T-cell (primary cell): Measurements from ENCODE around the gene WDR72. TPM values are rescaled to one million over a fixed set of nuclear protein-coding genes. Genes with fewer than 3 reads are reported as not detected.

Experiments used
- ATAC-seq, 4 experiments: fragments of 200-7000 bp in 3 of 4; fragments of 150-1000 bp in 1 of 4; cut with Tn5 transposase; replicated peaks in 1 of 4; 1 replicate in 3 of 4; 2 replicates in 1 of 4; pipeline ENCODE4 v1.10.0; 2021; ENCODE audit warnings: moderate library complexity in 3 of 4, mild to moderate bottlenecking in 2 of 4, moderate number of reproducible peaks in 1 of 4
- CTCF ChIA-PET, 2 donors: fragments of 300-600 bp; sonication (Branson Sonifier 250); formaldehyde crosslinking; loops; one replicate each; lab custom pipeline; 2022; ENCODE audit warnings: antibody characterized with exemption in 2 of 2; lab: Charles Lee
- POLR2A ChIA-PET, 2 donors: fragments of 300-600 bp; sonication (Branson Sonifier 250); formaldehyde crosslinking; loops; one replicate each; lab custom pipeline; 2022; ENCODE audit warnings: antibody characterized with exemption in 2 of 2; lab: Charles Lee
- DNase-seq, 35 experiments: peaks; one replicate each; pipeline versions ENCODE4 v3.0.0 to v3.0.0-alpha.2; 2013 to 2023
- H3K27ac ChIP-seq: one replicate; pipeline ENCODE4 v1.5.1; 2013; ENCODE audit warnings: low read length
- H3K27me3 ChIP-seq, 2 experiments: replicated peaks in 1 of 2; 1 replicate in 1 of 2; 2 replicates in 1 of 2; pipeline versions ENCODE4 v1.6.1 to v1.7.0; 2013; ENCODE audit warnings: low read length in 1 of 2, mixed read lengths in 1 of 2; ENCODE audit not compliant: control insufficient read depth in 2 of 2, insufficient read depth in 2 of 2; ENCODE audit errors: extremely low read depth in 1 of 2
- H3K36me3 ChIP-seq, 2 donors: 1 replicate in 1 of 2; 2 replicates in 1 of 2; pipeline versions ENCODE4 v1.6.1 to v1.7.0; 2013; ENCODE audit warnings: low read length in 1 of 2; ENCODE audit not compliant: control insufficient read depth in 2 of 2, insufficient read depth in 1 of 2; ENCODE audit errors: extremely low read depth in 1 of 2
- H3K4me1 ChIP-seq, 2 experiments: 1 replicate in 1 of 2; 2 replicates in 1 of 2; pipeline versions ENCODE4 v1.6.1 to v1.7.0; 2013; ENCODE audit warnings: low read length in 2 of 2, mixed read lengths in 1 of 2; ENCODE audit not compliant: insufficient read depth in 2 of 2, control insufficient read depth in 1 of 2; ENCODE audit errors: extremely low read depth in 1 of 2
- H3K4me3 ChIP-seq, 2 donors: 1 replicate in 1 of 2; 2 replicates in 1 of 2; pipeline versions ENCODE4 v1.5.1 to v1.7.0; 2013; ENCODE audit warnings: mild to moderate bottlenecking in 2 of 2, low read length in 1 of 2, moderate library complexity in 1 of 2; ENCODE audit not compliant: control insufficient read depth in 1 of 2; ENCODE audit errors: extremely low read depth in 1 of 2
- H3K9me3 ChIP-seq: 2 replicates; pipeline ENCODE4 v1.7.0; 2013
- H3K27ac Mint-ChIP-seq, 2 donors: one replicate each; pipeline ENCODE4 v1.8.0; 2020 to 2021; ENCODE audit warnings: mild to moderate bottlenecking in 2 of 2, mixed read lengths in 2 of 2
- H3K27me3 Mint-ChIP-seq, 2 donors: one replicate each; pipeline ENCODE4 v1.8.0; 2021 to 2022; ENCODE audit warnings: mixed read lengths in 2 of 2
- H3K36me3 Mint-ChIP-seq: one replicate; pipeline ENCODE4 v1.8.0; 2021; ENCODE audit warnings: mixed read lengths
- H3K4me1 Mint-ChIP-seq, 3 donors: one replicate each; pipeline ENCODE4 v1.8.0; 2020 to 2022; ENCODE audit warnings: mixed read lengths in 3 of 3, mild to moderate bottlenecking in 1 of 3
- H3K4me3 Mint-ChIP-seq, 3 donors: one replicate each; pipeline ENCODE4 v1.8.0; 2020 to 2022; ENCODE audit warnings: mild to moderate bottlenecking in 3 of 3, mixed read lengths in 3 of 3, moderate library complexity in 3 of 3
- H3K9me3 Mint-ChIP-seq, 3 donors: one replicate each; pipeline ENCODE4 v1.8.0; 2020 to 2022; ENCODE audit warnings: mixed read lengths in 3 of 3
- WGBS: methylation state at CpG from one replicate; pipeline ENCODE4 v1.1.5; 2013; ENCODE audit warnings: missing lambda C conversion rate; ENCODE audit not compliant: insufficient coverage; 5-methylcytosine and 5-hydroxymethylcytosine counted together
- total RNA-seq, 35 experiments: library from RNA in 6 of 35; stranded (reverse) in 6 of 35; fragments of 120-200 nt in 1 of 35; gene quantifications; one replicate each; pipeline versions ENCODE4 v1.2.1 to v1.2.4 and lab custom pipeline; 2013 to 2026

WDR72 gene
- total RNA-seq, 5 donors from 2014 or later (not counting 1 experiment from before 2014, with no cell fraction given), result not detected

- H3K4me3 Mint-ChIP-seq, result no peak overlapping the region
- WGBS, result 50% methylated on average over 1 of the region's 6 CpGs
- no peaks in the 10 kb centered on the region for H3K27me3 Mint-ChIP-seq
- Histone ChIP-seq H3K36me3 (no peaks in the 10 kb centered on the region), H3K9me3 (no peaks in the 10 kb centered on the region), H3K27me3 (no peaks in the 10 kb centered on the region), H3K27ac (no peak overlapping the region), H3K4me1 (no peaks in the 10 kb centered on the region), H3K4me3 (no peak overlapping the region)
- ChIA-PET POLR2A (interaction anchor here in 1 of 2 donors (0.6 kb wide), 1 partner anchor 1462 kb away, joined by 3 read pairs; no protein-coding TSS in a partner anchor), CTCF (no interaction called here)
- H3K9me3 Mint-ChIP-seq, result peaks cover 0 to 5% (median 3%) of the 10 kb centered on the region in 3 donors
- ATAC-seq (no peak), DNase-seq (no peak)
- H3K36me3 Mint-ChIP-seq, result no peaks in the 10 kb centered on the region
- H3K4me1 Mint-ChIP-seq, result no peaks in the 10 kb centered on the region
- H3K27ac Mint-ChIP-seq, result no peak overlapping the region
Measured at GRCh38 chr15:53536479-53537120, 222.9 kb downstream of the WDR72 start.

GRCh38 chr15:53535886-53536285, 223.6 kb downstream of the WDR72 start:
- H3K9me3 ChIP-seq, result no peaks in the 10 kb centered on the region
- WGBS, result 92% methylated on average over 2 of the region's 4 CpGs
- H3K27me3 ChIP-seq, result no peaks in the 10 kb centered on the region
- Mint-ChIP-seq H3K27ac (no peak overlapping the region), H3K9me3 (peaks cover 0 to 5% (median 3%) of the 10 kb centered on the region in 3 donors), H3K4me1 (no peaks in the 10 kb centered on the region), H3K36me3 (no peaks in the 10 kb centered on the region), H3K27me3 (no peaks in the 10 kb centered on the region), H3K4me3 (no peak overlapping the region)
- H3K4me3 ChIP-seq, result no peak overlapping the region
- CTCF ChIA-PET, result interaction anchor here in 1 of 2 donors (0.6 kb wide), 1 partner anchor 8 kb away, joined by 3 read pairs; no protein-coding TSS in a partner anchor
- no peak overlapping the region for H3K27ac ChIP-seq
- POLR2A ChIA-PET, result no interaction called here
- ATAC-seq, result no peak
- H3K36me3 ChIP-seq, result no peaks in the 10 kb centered on the region
- H3K4me1 ChIP-seq, result no peaks in the 10 kb centered on the region
- no peak for DNase-seq

DNA sequence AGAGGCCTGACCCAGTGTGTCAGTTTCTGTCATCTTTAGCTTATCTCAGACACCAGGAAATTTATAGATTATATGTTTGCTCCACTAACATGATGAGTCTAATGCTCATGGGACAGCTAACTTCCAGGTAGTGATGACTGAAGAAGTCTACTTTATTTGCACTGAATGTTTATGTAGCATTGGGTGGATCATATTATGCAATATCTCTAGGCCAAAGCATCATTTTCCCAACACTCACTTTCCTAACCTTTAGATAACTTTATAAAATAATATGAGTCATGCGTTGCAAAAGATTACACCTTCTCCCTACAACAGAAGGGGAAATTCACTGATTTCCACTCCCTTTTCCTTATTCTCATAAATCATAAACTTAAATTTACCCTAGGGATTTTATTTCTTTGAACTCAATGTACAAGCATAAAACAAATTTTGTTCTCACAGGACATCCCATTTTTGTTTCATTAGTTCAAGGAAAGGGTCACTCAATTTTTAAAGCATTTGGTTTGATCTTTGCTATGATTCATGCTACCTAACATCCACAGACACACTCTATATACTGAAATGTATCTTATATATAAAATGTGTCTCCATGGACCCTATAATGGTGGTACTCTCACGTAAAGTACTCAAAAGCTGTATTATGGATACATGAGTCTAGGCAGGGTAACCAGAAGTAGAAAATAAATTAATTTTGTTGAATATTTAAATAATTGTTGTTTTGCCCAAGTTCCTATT, 225.2 kb downstream of the WDR72 start:
- CTCF ChIA-PET, result no interaction called here

GRCh38 chr15:53530761-53531160, 228.7 kb downstream of the WDR72 start:
- ATAC-seq (no peak), DNase-seq (no peak)
- H3K9me3 Mint-ChIP-seq, result no peaks in the 10 kb centered on the region
- ChIA-PET POLR2A (no interaction called here), CTCF (no interaction called here)
- H3K4me1 ChIP-seq, result no peaks in the 10 kb centered on the region
- no peak overlapping the region for H3K27ac ChIP-seq
- no peaks in the 10 kb centered on the region for H3K9me3 ChIP-seq
- H3K27me3 ChIP-seq, result no peaks in the 10 kb centered on the region
- no peaks in the 10 kb centered on the region for H3K36me3 Mint-ChIP-seq
- H3K27ac Mint-ChIP-seq, result no peak overlapping the region
- no peaks in the 10 kb centered on the region for H3K4me1 Mint-ChIP-seq
- no CpG with 5 or more reads among the region's 3 CpGs for WGBS
- H3K4me3 Mint-ChIP-seq, result no peak overlapping the region
- no peak overlapping the region for H3K4me3 ChIP-seq
- H3K27me3 Mint-ChIP-seq, result no peaks in the 10 kb centered on the region
- no peaks in the 10 kb centered on the region for H3K36me3 ChIP-seq

More for the DNA sequence above, 225.2 kb downstream of the WDR72 start:
- H3K4me3 ChIP-seq, result no peak overlapping the region
- H3K9me3 ChIP-seq, result no peaks in the 10 kb centered on the region
- no peak for ATAC-seq
- Mint-ChIP-seq H3K4me1 (no peaks in the 10 kb centered on the region), H3K27ac (no peak overlapping the region), H3K9me3 (no peaks in the 10 kb centered on the region), H3K4me3 (no peak overlapping the region), H3K36me3 (no peaks in the 10 kb centered on the region), H3K27me3 (no peaks in the 10 kb centered on the region)
- POLR2A ChIA-PET, result interaction anchor here in 1 of 2 donors (0.7 kb wide), 1 partner anchor 358 kb away, joined by 3 read pairs; no protein-coding TSS in a partner anchor
- H3K27me3 ChIP-seq, result no peaks in the 10 kb centered on the region
- H3K27ac ChIP-seq, result no peak overlapping the region
- DNase-seq, result no peak
- no CpG with 5 or more reads among the region's 2 CpGs for WGBS
- H3K36me3 ChIP-seq, result no peaks in the 10 kb centered on the region
- no peaks in the 10 kb centered on the region for H3K4me1 ChIP-seq

- H3K4me1 ChIP-seq, result no peaks in the 10 kb centered on the region
- no peak overlapping the region for H3K4me3 Mint-ChIP-seq
- H3K27me3 ChIP-seq, result no peaks in the 10 kb centered on the region
- ATAC-seq (no peak), DNase-seq (no peak)
- no peaks in the 10 kb centered on the region for H3K36me3 Mint-ChIP-seq
- H3K27ac ChIP-seq, result no peak overlapping the region
- CTCF ChIA-PET, result interaction anchor here in 1 of 2 donors (0.6 kb wide), 1 partner anchor 8 kb away, joined by 3 read pairs; no protein-coding TSS in a partner anchor
- no peaks in the 10 kb centered on the region for H3K9me3 ChIP-seq
- no peaks in the 10 kb centered on the region for H3K27me3 Mint-ChIP-seq
- no peaks in the 10 kb centered on the region for H3K36me3 ChIP-seq
- H3K27ac Mint-ChIP-seq, result no peak overlapping the region
- POLR2A ChIA-PET, result no interaction called here
- no peaks in the 10 kb centered on the region for H3K4me1 Mint-ChIP-seq
- no peaks in the 10 kb centered on the region for H3K9me3 Mint-ChIP-seq
- H3K4me3 ChIP-seq, result no peak overlapping the region
Measured at GRCh38 chr15:53527996-53528395, 231.5 kb downstream of the WDR72 start.

DNA sequence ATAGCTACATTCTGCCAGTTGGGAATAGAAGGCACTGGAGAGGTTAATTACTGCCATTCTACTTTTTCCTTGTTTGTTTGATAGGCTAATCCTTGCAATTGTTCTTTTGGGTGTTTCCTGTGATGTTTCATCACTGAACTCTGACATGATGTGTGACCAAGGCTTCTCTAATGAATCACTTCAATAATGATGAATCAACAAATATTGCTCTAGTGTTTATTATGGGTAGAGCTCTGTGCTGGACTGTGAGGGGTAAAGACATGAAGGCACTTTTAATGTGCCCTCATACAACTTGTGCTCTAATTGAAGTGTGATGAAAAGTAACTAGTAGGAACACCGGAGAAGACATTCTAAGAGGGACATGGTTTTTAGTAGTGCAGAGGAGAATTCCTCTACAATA, 233.6 kb downstream of the WDR72 start:
- Histone ChIP-seq H3K9me3 (no peaks in the 10 kb centered on the region), H3K4me3 (no peak overlapping the region), H3K36me3 (no peaks in the 10 kb centered on the region), H3K4me1 (no peaks in the 10 kb centered on the region), H3K27me3 (no peaks in the 10 kb centered on the region), H3K27ac (no peak overlapping the region)
- H3K27ac Mint-ChIP-seq, result no peak overlapping the region
- no peak overlapping the region for H3K4me3 Mint-ChIP-seq
- H3K9me3 Mint-ChIP-seq, result no peaks in the 10 kb centered on the region
- ChIA-PET POLR2A (no interaction called here), CTCF (no interaction called here)
- DNase-seq (no peak), ATAC-seq (no peak)
- H3K36me3 Mint-ChIP-seq, result no peaks in the 10 kb centered on the region
- no peaks in the 10 kb centered on the region for H3K4me1 Mint-ChIP-seq
- no peaks in the 10 kb centered on the region for H3K27me3 Mint-ChIP-seq
- WGBS, result no CpG with 5 or more reads among the region's 1 CpG
